ENCODE measurements around the gene KRTAP16-1.
"Not testable (repeated sequence)": the region's sequence is repeated elsewhere in the genome, so short reads cannot be mapped to it uniquely, and the experiment has no call there.

The KRTAP16-1 gene

GRCh38 chr17:41284546-41284945, 24.6 kb downstream of the KRTAP16-1 start:
- TF ChIP-seq POLR2AphosphoS5 (IDR thresholded peaks at IDR 0.05; ENCODE audit: low read depth, low read length) (no peak), POU2F2 (IDR thresholded peaks at IDR 0.05; ENCODE audit: low read depth, low read length) (no peak), SPI1 (IDR thresholded peaks at IDR 0.05; ENCODE audit: low read depth, low read length) (no peak), POLR2A (IDR thresholded peaks at IDR 0.05; ENCODE audit: low read depth, low read length) (no peak)
- FAIRE-seq = no peak
- DNase-seq (ENCODE audit: insufficient read length, low spot score) = no peak

GRCh38 chr17:41284043-41284442, 25.1 kb downstream of the KRTAP16-1 start:
- TF ChIP-seq PAX5 (IDR thresholded peaks at IDR 0.05; ENCODE audit: insufficient read depth, low read length, severe bottlenecking) (no peak), SPI1 (IDR thresholded peaks at IDR 0.05; ENCODE audit: low read depth, low read length) (no peak), POU2F2 (IDR thresholded peaks at IDR 0.05; ENCODE audit: low read depth, low read length) (no peak), TAF1 (IDR thresholded peaks at IDR 0.05; ENCODE audit: low read depth, low read length) (no peak), POLR2AphosphoS5 (IDR thresholded peaks at IDR 0.05; ENCODE audit: low read depth, low read length) (no peak), POLR2A (IDR thresholded peaks at IDR 0.05; ENCODE audit: low read depth, low read length) (no peak)
- DNase-seq (ENCODE audit: insufficient read length, low spot score) (no peak), FAIRE-seq (no peak)

- FAIRE-seq (no peak), DNase-seq (ENCODE audit: insufficient read length, low spot score) (no peak)
- TF ChIP-seq SPI1 (IDR thresholded peaks at IDR 0.05; ENCODE audit: low read depth, low read length) (no peak), PAX5 (IDR thresholded peaks at IDR 0.05; ENCODE audit: insufficient read depth, low read length, severe bottlenecking) (no peak), TAF1 (IDR thresholded peaks at IDR 0.05; ENCODE audit: low read depth, low read length) (no peak), POLR2A (IDR thresholded peaks at IDR 0.05; ENCODE audit: low read depth, low read length) (no peak), POLR2AphosphoS5 (IDR thresholded peaks at IDR 0.05; ENCODE audit: low read depth, low read length) (no peak), POU2F2 (IDR thresholded peaks at IDR 0.05; ENCODE audit: low read depth, low read length) (no peak)
Measured at GRCh38 chr17:41278176-41278955, 30.7 kb downstream of the KRTAP16-1 start.

GRCh38 chr17:41275648-41276190, 33.4 kb downstream of the KRTAP16-1 start, which contains the start of gene KRTAP9-7:
Gene KRTAP9-7 (plus strand): TSS chr17:41275698. CDS start chr17:41275698, 0 bp downstream.
- not testable (repeated sequence) for FAIRE-seq; DNase-seq (ENCODE audit: insufficient read length, low spot score)

- TF ChIP-seq SPI1 (IDR thresholded peaks at IDR 0.05; ENCODE audit: low read depth, low read length) (no peak), POLR2AphosphoS5 (IDR thresholded peaks at IDR 0.05; ENCODE audit: low read depth, low read length) (no peak), PAX5 (IDR thresholded peaks at IDR 0.05; ENCODE audit: insufficient read depth, low read length, severe bottlenecking) (no peak), POLR2A (IDR thresholded peaks at IDR 0.05; ENCODE audit: low read depth, low read length) (no peak), POU2F2 (IDR thresholded peaks at IDR 0.05; ENCODE audit: low read depth, low read length) (no peak), TAF1 (IDR thresholded peaks at IDR 0.05; ENCODE audit: low read depth, low read length) (no peak)
- no peak for FAIRE-seq
Measured at GRCh38 chr17:41271858-41272257, 37.3 kb downstream of the KRTAP16-1 start.

GRCh38 chr17:41271323-41271722, 37.8 kb downstream of the KRTAP16-1 start:
- not testable (repeated sequence) for FAIRE-seq; DNase-seq (ENCODE audit: insufficient read length, low spot score)

More at GRCh38 chr17:41271858-41272257, 37.3 kb downstream of the KRTAP16-1 start:
- no peak for DNase-seq (ENCODE audit: insufficient read length, low spot score)

GRCh38 chr17:41267711-41268110, 41.4 kb downstream of the KRTAP16-1 start:
- no peak for DNase-seq (ENCODE audit: insufficient read length, low spot score)
- FAIRE-seq = no peak
- TF ChIP-seq POU2F2 (IDR thresholded peaks at IDR 0.05; ENCODE audit: low read depth, low read length) (no peak), TAF1 (IDR thresholded peaks at IDR 0.05; ENCODE audit: low read depth, low read length) (no peak), SPI1 (IDR thresholded peaks at IDR 0.05; ENCODE audit: low read depth, low read length) (no peak), PAX5 (IDR thresholded peaks at IDR 0.05; ENCODE audit: insufficient read depth, low read length, severe bottlenecking) (no peak), POLR2AphosphoS5 (IDR thresholded peaks at IDR 0.05; ENCODE audit: low read depth, low read length) (no peak), POLR2A (IDR thresholded peaks at IDR 0.05; ENCODE audit: low read depth, low read length) (no peak)

GRCh38 chr17:41265078-41265477, 44.0 kb downstream of the KRTAP16-1 start, which contains the start of gene KRTAP9-6:
Gene KRTAP9-6 (plus strand): TSS chr17:41265378. CDS start chr17:41265378, 0 bp downstream.
- TF ChIP-seq POU2F2 (IDR thresholded peaks at IDR 0.05; ENCODE audit: low read depth, low read length) (no peak), POLR2A (IDR thresholded peaks at IDR 0.05; ENCODE audit: low read depth, low read length) (no peak), POLR2AphosphoS5 (IDR thresholded peaks at IDR 0.05; ENCODE audit: low read depth, low read length) (no peak), SPI1 (IDR thresholded peaks at IDR 0.05; ENCODE audit: low read depth, low read length) (no peak), TAF1 (IDR thresholded peaks at IDR 0.05; ENCODE audit: low read depth, low read length) (no peak), PAX5 (IDR thresholded peaks at IDR 0.05; ENCODE audit: insufficient read depth, low read length, severe bottlenecking) (no peak)
- FAIRE-seq (no peak), DNase-seq (ENCODE audit: insufficient read length, low spot score) (no peak)

- TF ChIP-seq TAF1 (IDR thresholded peaks at IDR 0.05; ENCODE audit: low read depth, low read length) = no peak
- FAIRE-seq = no peak
- DNase-seq (ENCODE audit: insufficient read length, low spot score) = no peak
Measured at GRCh38 chr17:41264599-41264998, 44.5 kb downstream of the KRTAP16-1 start.

GRCh38 chr17:41263212-41263611, 45.9 kb downstream of the KRTAP16-1 start:
- TF ChIP-seq POLR2A (IDR thresholded peaks at IDR 0.05; ENCODE audit: low read depth, low read length) (no peak), PAX5 (IDR thresholded peaks at IDR 0.05; ENCODE audit: insufficient read depth, low read length, severe bottlenecking) (no peak), POLR2AphosphoS5 (IDR thresholded peaks at IDR 0.05; ENCODE audit: low read depth, low read length) (no peak), SPI1 (IDR thresholded peaks at IDR 0.05; ENCODE audit: low read depth, low read length) (no peak), POU2F2 (IDR thresholded peaks at IDR 0.05; ENCODE audit: low read depth, low read length) (no peak), TAF1 (IDR thresholded peaks at IDR 0.05; ENCODE audit: low read depth, low read length) (no peak)
- no peak for DNase-seq (ENCODE audit: insufficient read length, low spot score)
- no peak for FAIRE-seq
